ENCODE measurements around the gene LCE2A. TPM values are rescaled to one million over a fixed set of nuclear protein-coding genes. Genes with fewer than 3 reads are reported as not detected.

The LCE2A gene
- total and polyA plus RNA-seq, 9 of the 15 experiments (the other 6 are each of a cell fraction or from before 2014, with no cell fraction given) = not detected

GRCh38 chr1:152725261-152725660 lies 27.1 kb downstream of the LCE2A start:
- Histone ChIP-seq H3K27ac (ENCODE audit: extremely low read depth, low read depth, low read length) (no peak overlapping the region), H3K79me2 (ENCODE audit: control insufficient read depth, insufficient read depth, low read length) (no peaks in the 10 kb centered on the region), H3K9me3 (replicated peaks; ENCODE audit: control insufficient read depth, insufficient read depth, low read depth, low read length) (no peaks in the 10 kb centered on the region), H3K4me1 (replicated peaks in 1 of 2; ENCODE audit: control insufficient read depth in 2 of 2, insufficient read depth in 2 of 2, low read length in 2 of 2) (no peaks in the 10 kb centered on the region), H4K20me1 (replicated peaks; ENCODE audit: control insufficient read depth, insufficient read depth, low read length) (peaks cover 6% of the 10 kb centered on the region; the same call in 1 of the 2 replicates), H3K36me3 (ENCODE audit: control insufficient read depth, insufficient read depth, low read length) (no peaks in the 10 kb centered on the region), H2AFZ (ENCODE audit: low read depth, low read length) (no peak overlapping the region), H3K9me1 (ENCODE audit: control insufficient read depth, insufficient read depth, low read length) (no peaks in the 10 kb centered on the region), H3K9ac (ENCODE audit: insufficient read depth in 1 of 2, low read depth in 2 of 2, low read length in 2 of 2) (no peak overlapping the region), H3K4me2 (ENCODE audit: insufficient read depth, low read length) (no peak overlapping the region), H3K4me3 (no peak overlapping the region), H3K27me3 (ENCODE audit: control insufficient read depth in 2 of 2, insufficient read depth in 2 of 2, low read length in 2 of 2) (no peaks in the 10 kb centered on the region)
- BruUV-seq (replicated peaks) = no TSS peak
- in situ Hi-C loops (cut with MboI) (no loop called here), intact Hi-C loops (cut with micrococcal nuclease) (no loop called here)
- DNase-seq (ENCODE audit: extremely low read depth in 1 of 4, low spot score in 3 of 4) = no peak
- CTCF ChIA-PET (ENCODE audit: low intra/inter-chr PET ratio) = no interaction called here
- POLR2A ChIA-PET = no interaction called here
- FAIRE-seq = no peak
- no peak for ATAC-seq
- TF ChIP-seq ZHX1 (conservative IDR thresholded peaks at IDR 0.05; ENCODE audit: low read length) = no peak
- no peak for TF ChIP-seq ZNF699 (CRISPR knock-in tag; IDR thresholded peaks at IDR 0.05; ENCODE audit: insufficient replicate concordance)
- TF ChIP-seq KAT2B (IDR thresholded peaks at IDR 0.05; ENCODE audit: low read depth, low read length) = no peak
- no peak for TF ChIP-seq ZMIZ1 (IDR thresholded peaks at IDR 0.05; ENCODE audit: low read depth in 2 of 2, low read length in 2 of 2)

Data from K562 (cell line).